Osteocyte (in vitro differentiated cells): ENCODE results near the gene NSF. TPM values are rescaled to one million over a fixed set of nuclear protein-coding genes. Genes with fewer than 3 reads are reported as not detected.

ENCODE experiments used
- DNase-seq: peaks from one replicate; pipeline ENCODE4 v3.0.0; 2021; ENCODE audit warnings: mixed read lengths; ENCODE audit not compliant: unreplicated experiment; ENCODE audit errors: extremely low spot score
- H3K27ac Mint-ChIP-seq: one replicate; pipeline ENCODE4 v1.8.0; 2021; ENCODE audit warnings: mild to moderate bottlenecking, mixed read lengths; ENCODE audit not compliant: unreplicated experiment
- H3K27me3 Mint-ChIP-seq: one replicate; pipeline ENCODE4 v1.8.0; 2021; ENCODE audit warnings: mixed read lengths; ENCODE audit not compliant: unreplicated experiment
- H3K36me3 Mint-ChIP-seq: one replicate; pipeline ENCODE4 v1.8.0; 2021; ENCODE audit warnings: mixed read lengths; ENCODE audit not compliant: unreplicated experiment
- H3K4me1 Mint-ChIP-seq: one replicate; pipeline ENCODE4 v1.8.0; 2021; ENCODE audit warnings: mixed read lengths; ENCODE audit not compliant: unreplicated experiment
- H3K4me3 Mint-ChIP-seq: one replicate; pipeline ENCODE4 v1.8.0; 2021; ENCODE audit warnings: mild to moderate bottlenecking, moderate library complexity, mixed read lengths; ENCODE audit not compliant: unreplicated experiment
- H3K9me3 Mint-ChIP-seq: one replicate; pipeline ENCODE4 v1.8.0; 2021; ENCODE audit warnings: mixed read lengths; ENCODE audit not compliant: unreplicated experiment
- CTCF ChIP-seq: fragments of 200-600 bp; sonication (generic); IDR thresholded peaks from 2 replicates; pipeline ENCODE4 v1.5.0; 2021; ENCODE audit warnings: antibody characterized with exemption, mild to moderate bottlenecking, moderate library complexity
- total RNA-seq: library from RNA; stranded (reverse); gene quantifications from 2 replicates; pipeline ENCODE4 v1.2.1, GENCODE V29; 2021

The NSF gene
- total RNA-seq, 1 donor from 2014 or later, result 48.0 TPM

- H3K9me3 Mint-ChIP-seq, result no peaks in the 10 kb centered on the region
- peak overlapping the region; percentile 62 for H3K4me3 Mint-ChIP-seq
- peaks cover 8% of the 10 kb centered on the region for H3K4me1 Mint-ChIP-seq
- DNase-seq, result no peak
- H3K36me3 Mint-ChIP-seq, result no peaks in the 10 kb centered on the region
- TF ChIP-seq CTCF, result no peak
- peak overlapping the region; percentile 41 for H3K27ac Mint-ChIP-seq
- no peaks in the 10 kb centered on the region for H3K27me3 Mint-ChIP-seq
These were observed 180.5 kb downstream of the NSF start for GRCh38 chr17:46770818-46771560.

DNA sequence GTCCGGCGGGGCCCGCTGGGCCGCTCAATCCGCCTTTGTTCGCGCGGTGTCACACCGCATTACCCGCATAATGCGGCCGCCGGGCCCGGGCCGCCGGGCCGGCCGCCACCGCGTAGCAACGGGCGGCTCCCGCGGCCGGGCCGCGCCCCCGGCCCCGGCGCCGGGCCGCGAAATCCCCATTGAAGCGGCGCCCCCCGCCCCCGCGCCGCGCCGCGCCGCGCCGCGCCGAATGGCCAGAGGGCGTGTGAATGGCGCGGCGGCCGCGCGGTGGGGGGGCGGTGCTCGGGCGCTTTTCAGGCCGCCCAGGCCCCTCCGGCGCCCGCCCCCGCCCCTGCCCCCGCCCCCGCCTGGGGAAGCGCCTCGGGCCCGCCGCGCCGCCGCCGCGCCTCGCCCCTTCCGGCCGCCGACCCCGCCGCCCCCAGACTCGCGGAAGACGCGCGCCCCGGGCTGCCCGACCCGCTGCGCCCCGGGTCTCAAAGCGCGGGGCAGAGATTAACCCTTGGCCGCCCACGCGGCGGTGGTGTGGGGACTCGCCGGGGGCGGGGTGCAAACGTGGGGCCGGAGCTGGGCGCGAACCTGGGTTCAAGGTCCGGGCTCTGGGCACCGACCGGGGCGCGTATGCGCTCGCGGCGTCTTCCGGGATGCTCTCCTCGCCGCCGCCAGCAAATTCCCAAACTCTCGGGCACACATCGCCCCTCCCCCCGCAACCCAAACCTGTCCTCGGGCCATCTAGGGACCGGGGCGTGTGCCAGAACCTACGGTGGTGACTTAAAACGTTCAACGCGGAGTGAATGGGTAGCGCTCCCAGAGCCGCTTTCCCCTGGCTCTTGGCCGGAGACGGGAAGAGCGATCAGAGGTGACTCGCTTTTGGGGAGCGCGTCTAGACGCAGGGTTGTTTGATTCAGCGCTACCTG is 181.3 kb downstream of the NSF start:
- Mint-ChIP-seq H3K27ac (no peak overlapping the region), H3K27me3 (no peaks in the 10 kb centered on the region), H3K4me1 (peaks cover 8% of the 10 kb centered on the region), H3K4me3 (peak overlapping the region; percentile 68), H3K9me3 (no peaks in the 10 kb centered on the region), H3K36me3 (no peaks in the 10 kb centered on the region)
- no peak for DNase-seq
- TF ChIP-seq CTCF, result no peak

DNA sequence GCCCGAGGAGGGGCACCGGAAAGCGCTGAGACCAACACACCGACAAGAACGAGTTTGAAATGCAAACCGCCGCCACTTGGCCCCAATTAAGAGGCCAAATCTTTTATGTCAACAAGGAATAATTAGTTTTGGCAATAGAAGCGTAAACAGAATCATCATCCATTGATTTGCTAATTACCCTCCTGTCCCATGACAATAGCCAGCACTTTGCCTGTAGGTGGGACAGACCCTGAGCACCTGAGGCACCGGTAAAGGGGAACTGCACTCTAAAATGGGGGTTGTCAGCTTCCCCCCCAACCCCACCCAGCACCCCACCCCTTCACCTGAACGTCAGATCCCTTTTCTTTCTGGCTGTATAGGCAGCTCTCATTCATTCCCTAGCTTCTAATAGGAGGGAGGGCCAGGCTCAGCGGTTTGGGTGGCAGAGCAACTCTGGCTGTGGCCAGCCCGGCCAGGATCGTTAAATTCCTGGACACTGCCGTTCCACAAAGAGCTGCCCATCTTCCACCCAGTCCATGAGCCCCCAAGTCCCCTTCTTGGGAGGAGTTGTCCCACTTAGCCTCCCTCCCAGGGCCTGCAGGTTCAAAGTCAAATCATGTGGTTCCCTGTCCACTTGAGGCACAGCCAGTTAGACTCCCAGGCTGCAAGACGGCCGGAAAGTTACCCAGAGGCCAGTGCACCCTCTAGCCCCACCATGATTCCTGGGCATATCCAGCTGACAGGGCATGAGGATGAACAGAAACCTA is 182.2 kb downstream of the NSF start:
- H3K27me3 Mint-ChIP-seq, result no peaks in the 10 kb centered on the region
- peak overlapping the region; percentile 68 for H3K4me3 Mint-ChIP-seq
- H3K27ac Mint-ChIP-seq, result no peak overlapping the region

DNA sequence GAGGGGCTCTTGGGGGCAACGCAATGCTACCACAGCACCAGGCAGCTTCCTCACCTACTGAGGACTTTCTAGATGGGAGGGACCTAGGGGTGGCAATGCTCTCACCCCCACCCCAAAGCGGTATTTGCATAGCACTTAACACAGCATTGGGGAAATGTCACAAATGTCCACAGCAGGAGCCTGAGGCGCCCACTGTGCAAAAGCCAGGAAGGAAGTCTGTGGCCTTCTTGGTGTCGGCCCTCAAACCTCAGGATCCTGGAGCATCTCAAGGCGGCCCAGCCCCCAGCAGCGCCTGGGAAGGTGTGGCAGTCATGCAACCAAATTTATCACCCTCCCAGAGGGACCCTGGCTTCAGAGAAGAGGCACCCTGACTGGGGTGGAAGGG is 182.7 kb downstream of the NSF start:
- Mint-ChIP-seq H3K9me3 (no peaks in the 10 kb centered on the region), H3K27me3 (no peaks in the 10 kb centered on the region), H3K27ac (no peak overlapping the region), H3K4me1 (peaks cover 8% of the 10 kb centered on the region), H3K4me3 (no peak overlapping the region), H3K36me3 (no peaks in the 10 kb centered on the region)
- no peak for TF ChIP-seq CTCF
- DNase-seq, result no peak

More for the DNA sequence above, 182.2 kb downstream of the NSF start:
- Mint-ChIP-seq H3K36me3 (no peaks in the 10 kb centered on the region), H3K4me1 (peaks cover 8% of the 10 kb centered on the region), H3K9me3 (no peaks in the 10 kb centered on the region)
- DNase-seq, result no peak
- TF ChIP-seq CTCF, result no peak
